HepG2 (cell line): ENCODE data around the gene BBS9. TPM values are rescaled to one million over a fixed set of nuclear protein-coding genes. Genes with fewer than 3 reads are reported as not detected.

Source experiments
- ATAC-seq: fragments of 200-7000 bp; cut with Tn5 transposase; 3 replicates; pipeline ENCODE4 v1.9.1; 2020; ENCODE audit warnings: mild to moderate bottlenecking, moderate library complexity
- BruUV-seq: library from RNA; stranded (reverse); fragments of 400-500 nt; replicated peaks from 2 replicates; lab custom pipeline; 2021; lab: Mats Ljungman, UMichigan
- CTCF ChIA-PET: fragments of 300-600 bp; formaldehyde crosslinking; extraction: SDS; loops from one replicate; lab custom pipeline; 2021; ENCODE audit warnings: low total read pairs, inconsistent platforms, low intra/inter-chr PET ratio; lab: Yijun Ruan, JAX
- POLR2A ChIA-PET: fragments of 350-600 bp; sonication (Branson Sonifier 250); formaldehyde crosslinking; loops from one replicate; lab custom pipeline; 2020; ENCODE audit warnings: antibody characterized with exemption, inconsistent platforms; lab: Yijun Ruan, JAX
- DNase-seq: peaks from one replicate; pipeline ENCODE4 v3.0.0-alpha.2; 2015; ENCODE audit warnings: low spot score
- FAIRE-seq: peaks from 3 replicates; lab custom pipeline; 2011; peaks lifted over from hg19 to GRCh38; lab: Jason Lieb, UNC
- H2AFZ ChIP-seq: one replicate; pipeline ENCODE4 v1.6.1; 2011; ENCODE audit warnings: low read length, inconsistent platforms
- H3K27ac ChIP-seq: fragments of 300-600 bp; 3 replicates; pipeline ENCODE4 v1.8.0; 2011; ENCODE audit warnings: mixed run types, mild to moderate bottlenecking, mixed read lengths, low read length, inconsistent platforms; ENCODE audit not compliant: insufficient read depth; ENCODE audit errors: extremely low read length
- H3K27me3 ChIP-seq, 2 experiments: fragments of 200-600 bp in 1 of 2; 2 replicates in 1 of 2; 3 replicates in 1 of 2; pipeline versions ENCODE4 v1.6.0 to v1.8.0; 2011; ENCODE audit warnings: low read length in 2 of 2, mild to moderate bottlenecking in 2 of 2, moderate library complexity in 2 of 2, inconsistent platforms in 1 of 2; ENCODE audit not compliant: insufficient read depth in 2 of 2, control insufficient read depth in 1 of 2
- H3K36me3 ChIP-seq, 2 experiments: fragments of 200-600 bp in 1 of 2; replicated peaks in 1 of 2; 2 replicates in 1 of 2; 3 replicates in 1 of 2; pipeline versions ENCODE4 v1.5.1 to v1.8.0; 2011; ENCODE audit warnings: low read length in 2 of 2, inconsistent platforms in 1 of 2; ENCODE audit not compliant: insufficient read depth in 2 of 2, control insufficient read depth in 1 of 2
- H3K4me1 ChIP-seq: 2 replicates; pipeline ENCODE4 v1.5.1; 2012; ENCODE audit warnings: low read length, inconsistent platforms; ENCODE audit not compliant: insufficient read depth
- H3K4me2 ChIP-seq: 2 replicates; pipeline ENCODE4 v1.6.0; 2011; ENCODE audit warnings: low read depth, low read length, inconsistent platforms
- H3K4me3 ChIP-seq, 3 experiments: fragments of 200-600 bp in 1 of 3; sonication (generic), shearing (Covaris generic) in 1 of 3; replicated peaks in 1 of 3; 2 replicates each; pipeline ENCODE4 v1.5.1; 2011 to 2016; ENCODE audit warnings: low read length in 3 of 3, inconsistent platforms in 2 of 3, low read depth in 2 of 3, mild to moderate bottlenecking in 2 of 3, control low read depth in 1 of 3, mixed read lengths in 1 of 3; ENCODE audit not compliant: insufficient read depth in 1 of 3
- H3K79me2 ChIP-seq: one replicate; pipeline ENCODE4 v1.6.1; 2011; ENCODE audit warnings: low read length, inconsistent platforms; ENCODE audit not compliant: insufficient read depth
- H3K9ac ChIP-seq: 2 replicates; pipeline ENCODE4 v1.6.0; 2011; ENCODE audit warnings: mild to moderate bottlenecking, low read depth, low read length, inconsistent platforms; ENCODE audit not compliant: insufficient read depth
- H3K9me3 ChIP-seq: 2 replicates; pipeline ENCODE4 v1.5.1; 2012; ENCODE audit warnings: mild to moderate bottlenecking, low read length
- H4K20me1 ChIP-seq: 2 replicates; pipeline ENCODE4 v1.6.0; 2011; ENCODE audit warnings: inconsistent platforms, mild to moderate bottlenecking, low read length, moderate library complexity; ENCODE audit not compliant: insufficient read depth
- ARNT2 ChIP-seq: sonication (generic); formaldehyde crosslinking; IDR thresholded peaks from 2 replicates; pipeline ENCODE4 v1.8.0; 2022; ENCODE audit warnings: mild to moderate bottlenecking, low read depth, missing genetic modification reagents, moderate library complexity
- CREM ChIP-seq, 2 experiments: sonication (generic) in 1 of 2; formaldehyde crosslinking in 1 of 2; IDR thresholded peaks; 2 replicates each; pipeline versions ENCODE4 v1.4.0 to v1.6.1; 2016 to 2020; ENCODE audit warnings: antibody characterized with exemption in 1 of 2, mild to moderate bottlenecking in 1 of 2, missing genetic modification reagents in 1 of 2
- FLYWCH1 ChIP-seq: sonication (generic); formaldehyde crosslinking; IDR thresholded peaks from 2 replicates; pipeline ENCODE4 v1.8.1; 2023; ENCODE audit warnings: mild to moderate bottlenecking, missing genetic modification reagents
- REPIN1 ChIP-seq: sonication (generic); formaldehyde crosslinking; IDR thresholded peaks from 2 replicates; pipeline ENCODE4 v1.8.0; 2022; ENCODE audit warnings: missing genetic modification reagents, low read depth, mild to moderate bottlenecking, borderline replicate concordance
- ZNF224 ChIP-seq: sonication (generic); formaldehyde crosslinking; IDR thresholded peaks from 2 replicates; pipeline ENCODE4 v1.5.0; 2020; ENCODE audit warnings: mild to moderate bottlenecking, missing genetic modification reagents
- ZNF567 ChIP-seq: sonication (generic); formaldehyde crosslinking; IDR thresholded peaks from 2 replicates; pipeline ENCODE4 v1.8.1; 2023; ENCODE audit warnings: mild to moderate bottlenecking, missing genetic modification reagents, borderline replicate concordance
- ZNF768 ChIP-seq: sonication (generic); formaldehyde crosslinking; IDR thresholded peaks from 2 replicates; pipeline ENCODE4 v1.4.0; 2020; ENCODE audit warnings: missing genetic modification reagents
- ZSCAN21 ChIP-seq: sonication (generic); formaldehyde crosslinking; IDR thresholded peaks from 2 replicates; pipeline ENCODE4 v1.8.0; 2022; ENCODE audit warnings: mild to moderate bottlenecking, missing genetic modification reagents, moderate library complexity, borderline replicate concordance
- ZSCAN30 ChIP-seq: sonication (generic); formaldehyde crosslinking; IDR thresholded peaks from 2 replicates; pipeline ENCODE4 v1.5.0; 2020; ENCODE audit warnings: mild to moderate bottlenecking, missing genetic modification reagents
- WGBS: methylation state at CpG from one replicate; pipeline ENCODE4 v1.1.6; 2017; ENCODE audit warnings: low lambda C conversion rate; 5-methylcytosine and 5-hydroxymethylcytosine counted together
- in situ Hi-C: cut with HindIII; loops from 2 replicates; pipeline ENCODE4 v1.10.0; 2017; ENCODE audit warnings: low pct_unique_long_range_greater_than_20kb; ENCODE audit not compliant: extremely low pct_ligation_motif_present
- intact Hi-C: fragments of 100-400 bp; cut with micrococcal nuclease; formaldehyde crosslinking; loops from one replicate; pipeline ENCODE4 v1.10.0; 2022; ENCODE audit not compliant: unreplicated experiment
- polyA plus RNA-seq, 8 experiments: library from polyadenylated mRNA; depleted of rRNA in 3 of 8; stranded (reverse) in 7 of 8; unstranded in 1 of 8; fragments of >200 nt; fragmentation: Illumina TruSeq in 4 of 8; extraction: Trizol in 4 of 8; gene quantifications; 2 replicates each; pipeline versions ENCODE4 v1.2.1 to v1.2.3, GENCODE V29; 2011 to 2016; ENCODE audit warnings: low read depth in 4 of 8, missing spikeins in 1 of 8, mixed read lengths in 1 of 8; ENCODE audit not compliant: insufficient read depth in 1 of 8
- total RNA-seq, 5 experiments: library from RNA; depleted of rRNA; stranded (reverse); fragments of >200 nt; fragmentation: Illumina TruSeq; extraction: Trizol; gene quantifications; 2 replicates each; pipeline ENCODE4 v1.2.3, GENCODE V29; 2016; ENCODE audit warnings: low read depth in 1 of 5
- TF ChIP-seq, protein P1 (sequence below): sonication (generic); formaldehyde crosslinking; IDR thresholded peaks from 2 replicates; pipeline ENCODE4 v1.4.0; 2020; ENCODE audit warnings: missing genetic modification reagents, borderline replicate concordance
- TF ChIP-seq, protein P2 (sequence below): sonication (generic); formaldehyde crosslinking; IDR thresholded peaks from 2 replicates; pipeline ENCODE4 v1.4.0; 2020; ENCODE audit warnings: missing genetic modification reagents, mild to moderate bottlenecking, borderline replicate concordance

BBS9 gene
- total and polyA plus RNA-seq, 2 of the 13 experiments (the other 11 are each of a cell fraction or from before 2014, with no cell fraction given): 5.1 to 7.8 TPM

DNA sequence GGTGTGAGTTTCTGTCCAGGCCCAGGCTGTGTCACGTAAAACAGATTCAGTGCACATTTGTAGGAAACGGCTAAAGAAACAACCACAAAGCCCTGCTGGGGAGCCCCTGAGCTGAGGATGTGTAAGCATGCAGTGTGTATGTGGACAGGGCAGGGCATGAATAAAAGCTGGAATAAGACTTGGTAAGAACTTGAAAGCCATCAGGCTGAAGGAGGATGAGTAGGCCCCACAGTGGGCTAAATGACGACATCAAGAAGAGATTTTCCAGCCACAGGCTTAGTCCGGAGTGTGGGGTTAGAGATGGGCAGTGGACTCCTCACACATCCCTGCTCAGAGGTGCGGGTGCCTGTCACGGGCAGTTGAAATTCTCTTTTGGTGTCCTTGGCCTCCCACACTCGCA is 505.2 kb downstream of the BBS9 start:
- Histone ChIP-seq H3K27ac (no peak overlapping the region), H3K36me3 (no peaks in the 10 kb centered on the region), H3K9ac (no peak overlapping the region), H2AFZ (no peak overlapping the region), H4K20me1 (no peaks in the 10 kb centered on the region), H3K4me1 (no peaks in the 10 kb centered on the region), H3K27me3 (peaks cover 0 to 1% of the 10 kb centered on the region in 2 experiments; a peak in 1 of 5 replicates), H3K79me2 (no peaks in the 10 kb centered on the region), H3K4me3 (no peak overlapping the region), H3K4me2 (no peak overlapping the region), H3K9me3 (no peaks in the 10 kb centered on the region)
- ATAC-seq (no peak), FAIRE-seq (no peak), DNase-seq (no peak)
- 80% methylated on average over 3 of the region's 7 CpGs for WGBS
- no TSS peak for BruUV-seq
- no peak for TF ChIP-seq REPIN1
- TF ChIP-seq ZNF224: no peak
- no peak for TF ChIP-seq FLYWCH1 (CRISPR knock-in tag)
- TF ChIP-seq, protein P1, sequence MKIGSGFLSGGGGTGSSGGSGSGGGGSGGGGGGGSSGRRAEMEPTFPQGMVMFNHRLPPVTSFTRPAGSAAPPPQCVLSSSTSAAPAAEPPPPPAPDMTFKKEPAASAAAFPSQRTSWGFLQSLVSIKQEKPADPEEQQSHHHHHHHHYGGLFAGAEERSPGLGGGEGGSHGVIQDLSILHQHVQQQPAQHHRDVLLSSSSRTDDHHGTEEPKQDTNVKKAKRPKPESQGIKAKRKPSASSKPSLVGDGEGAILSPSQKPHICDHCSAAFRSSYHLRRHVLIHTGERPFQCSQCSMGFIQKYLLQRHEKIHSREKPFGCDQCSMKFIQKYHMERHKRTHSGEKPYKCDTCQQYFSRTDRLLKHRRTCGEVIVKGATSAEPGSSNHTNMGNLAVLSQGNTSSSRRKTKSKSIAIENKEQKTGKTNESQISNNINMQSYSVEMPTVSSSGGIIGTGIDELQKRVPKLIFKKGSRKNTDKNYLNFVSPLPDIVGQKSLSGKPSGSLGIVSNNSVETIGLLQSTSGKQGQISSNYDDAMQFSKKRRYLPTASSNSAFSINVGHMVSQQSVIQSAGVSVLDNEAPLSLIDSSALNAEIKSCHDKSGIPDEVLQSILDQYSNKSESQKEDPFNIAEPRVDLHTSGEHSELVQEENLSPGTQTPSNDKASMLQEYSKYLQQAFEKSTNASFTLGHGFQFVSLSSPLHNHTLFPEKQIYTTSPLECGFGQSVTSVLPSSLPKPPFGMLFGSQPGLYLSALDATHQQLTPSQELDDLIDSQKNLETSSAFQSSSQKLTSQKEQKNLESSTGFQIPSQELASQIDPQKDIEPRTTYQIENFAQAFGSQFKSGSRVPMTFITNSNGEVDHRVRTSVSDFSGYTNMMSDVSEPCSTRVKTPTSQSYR (CRISPR knock-in tag): no peak
- no peak for TF ChIP-seq ZSCAN21
- no peak for TF ChIP-seq CREM (IDR thresholded peaks at IDR 0.05)
- TF ChIP-seq CREM (CRISPR knock-in tag; IDR thresholded peaks at IDR 0.05): no peak
- TF ChIP-seq, protein P2, sequence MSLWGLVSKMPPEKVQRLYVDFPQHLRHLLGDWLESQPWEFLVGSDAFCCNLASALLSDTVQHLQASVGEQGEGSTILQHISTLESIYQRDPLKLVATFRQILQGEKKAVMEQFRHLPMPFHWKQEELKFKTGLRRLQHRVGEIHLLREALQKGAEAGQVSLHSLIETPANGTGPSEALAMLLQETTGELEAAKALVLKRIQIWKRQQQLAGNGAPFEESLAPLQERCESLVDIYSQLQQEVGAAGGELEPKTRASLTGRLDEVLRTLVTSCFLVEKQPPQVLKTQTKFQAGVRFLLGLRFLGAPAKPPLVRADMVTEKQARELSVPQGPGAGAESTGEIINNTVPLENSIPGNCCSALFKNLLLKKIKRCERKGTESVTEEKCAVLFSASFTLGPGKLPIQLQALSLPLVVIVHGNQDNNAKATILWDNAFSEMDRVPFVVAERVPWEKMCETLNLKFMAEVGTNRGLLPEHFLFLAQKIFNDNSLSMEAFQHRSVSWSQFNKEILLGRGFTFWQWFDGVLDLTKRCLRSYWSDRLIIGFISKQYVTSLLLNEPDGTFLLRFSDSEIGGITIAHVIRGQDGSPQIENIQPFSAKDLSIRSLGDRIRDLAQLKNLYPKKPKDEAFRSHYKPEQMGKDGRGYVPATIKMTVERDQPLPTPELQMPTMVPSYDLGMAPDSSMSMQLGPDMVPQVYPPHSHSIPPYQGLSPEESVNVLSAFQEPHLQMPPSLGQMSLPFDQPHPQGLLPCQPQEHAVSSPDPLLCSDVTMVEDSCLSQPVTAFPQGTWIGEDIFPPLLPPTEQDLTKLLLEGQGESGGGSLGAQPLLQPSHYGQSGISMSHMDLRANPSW (CRISPR knock-in tag): no peak
- no peak for TF ChIP-seq ZSCAN30 (CRISPR knock-in tag)
- no peak for TF ChIP-seq ZNF567
- TF ChIP-seq ZNF768 (CRISPR knock-in tag): no peak
- no peak for TF ChIP-seq ARNT2 (CRISPR knock-in tag)
- CTCF ChIA-PET: no interaction called here
- intact Hi-C loops: no loop called here
- POLR2A ChIA-PET: no interaction called here
- in situ Hi-C loops: no loop called here
